HG02938 (cell line): ENCODE results near the gene BTBD7.

Source experiments
- ATAC-seq: cut with Tn5 transposase; IDR thresholded peaks from one replicate; pipeline ENCODE4 v1.9.1; 2021; ENCODE audit warnings: mild to moderate bottlenecking, moderate library complexity; ENCODE audit not compliant: unreplicated experiment

Gene BTBD7

GRCh38 chr14:93305725-93306418 is 27.0 kb downstream of the BTBD7 start:
- no peak for ATAC-seq

- no peak for ATAC-seq
These were observed 28.1 kb downstream of the BTBD7 start for GRCh38 chr14:93304771-93305170.

GRCh38 chr14:93303659-93304058 is 29.2 kb downstream of the BTBD7 start:
- no peak for ATAC-seq

GRCh38 chr14:93302688-93303581 is 29.9 kb downstream of the BTBD7 start:
- no peak for ATAC-seq

- no peak for ATAC-seq
These were observed 30.9 kb downstream of the BTBD7 start for GRCh38 chr14:93301821-93302447.

GRCh38 chr14:93299866-93300265 is 33.0 kb downstream of the BTBD7 start:
- no peak for ATAC-seq

GRCh38 chr14:93299416-93299815 is 33.4 kb downstream of the BTBD7 start:
- ATAC-seq: no peak

- no peak for ATAC-seq
These were observed 37.2 kb downstream of the BTBD7 start for GRCh38 chr14:93295541-93296220.

GRCh38 chr14:93286212-93286890 is 46.5 kb downstream of the BTBD7 start:
- ATAC-seq: no peak

GRCh38 chr14:93285044-93285443 is 47.8 kb downstream of the BTBD7 start:
- ATAC-seq: no peak

GRCh38 chr14:93281937-93282336 is 50.9 kb downstream of the BTBD7 start:
- ATAC-seq: no peak

GRCh38 chr14:93280743-93281142 is 52.1 kb downstream of the BTBD7 start:
- ATAC-seq: no peak

- ATAC-seq: no peak
These were observed 56.7 kb downstream of the BTBD7 start for GRCh38 chr14:93276031-93276716.

GRCh38 chr14:93274055-93274806 is 58.6 kb downstream of the BTBD7 start:
- no peak for ATAC-seq

GRCh38 chr14:93271111-93271510 is 61.7 kb downstream of the BTBD7 start:
- ATAC-seq: no peak

GRCh38 chr14:93269341-93270068 is 63.3 kb downstream of the BTBD7 start:
- no peak for ATAC-seq

- ATAC-seq: no peak
These were observed 64.4 kb downstream of the BTBD7 start for GRCh38 chr14:93268406-93268805.

- no peak for ATAC-seq
These were observed 65.6 kb downstream of the BTBD7 start for GRCh38 chr14:93267149-93267711.
